Esophagus squamous epithelium (tissue), 4 donors: ENCODE results near the gene OSCP1.

Experiments used
- POLR2A ChIP-seq, 4 donors: fragments of 450-650 bp; IDR thresholded peaks; one replicate each; pipeline ENCODE4 v1.6.1; 2017; ENCODE audit warnings: antibody characterized with exemption in 4 of 4, mild to moderate bottlenecking in 4 of 4, moderate library complexity in 3 of 4
- TF ChIP-seq, protein P1 (sequence below), 6 experiments: fragments of 450-650 bp in 4 of 6; fragments of 200-600 bp in 2 of 6; sonication (generic) in 2 of 6; IDR thresholded peaks; one replicate each; pipeline ENCODE4 v1.5.1; 2016 to 2019; ENCODE audit warnings: antibody characterized with exemption in 6 of 6, mild to moderate bottlenecking in 4 of 6, moderate library complexity in 4 of 6

GRCh38 chr1:36456391-36456928 lies 6.2 kb upstream of the OSCP1 start:
- TF ChIP-seq POLR2A (IDR thresholded peaks at IDR 0.05): no peak
- TF ChIP-seq, protein P1, sequence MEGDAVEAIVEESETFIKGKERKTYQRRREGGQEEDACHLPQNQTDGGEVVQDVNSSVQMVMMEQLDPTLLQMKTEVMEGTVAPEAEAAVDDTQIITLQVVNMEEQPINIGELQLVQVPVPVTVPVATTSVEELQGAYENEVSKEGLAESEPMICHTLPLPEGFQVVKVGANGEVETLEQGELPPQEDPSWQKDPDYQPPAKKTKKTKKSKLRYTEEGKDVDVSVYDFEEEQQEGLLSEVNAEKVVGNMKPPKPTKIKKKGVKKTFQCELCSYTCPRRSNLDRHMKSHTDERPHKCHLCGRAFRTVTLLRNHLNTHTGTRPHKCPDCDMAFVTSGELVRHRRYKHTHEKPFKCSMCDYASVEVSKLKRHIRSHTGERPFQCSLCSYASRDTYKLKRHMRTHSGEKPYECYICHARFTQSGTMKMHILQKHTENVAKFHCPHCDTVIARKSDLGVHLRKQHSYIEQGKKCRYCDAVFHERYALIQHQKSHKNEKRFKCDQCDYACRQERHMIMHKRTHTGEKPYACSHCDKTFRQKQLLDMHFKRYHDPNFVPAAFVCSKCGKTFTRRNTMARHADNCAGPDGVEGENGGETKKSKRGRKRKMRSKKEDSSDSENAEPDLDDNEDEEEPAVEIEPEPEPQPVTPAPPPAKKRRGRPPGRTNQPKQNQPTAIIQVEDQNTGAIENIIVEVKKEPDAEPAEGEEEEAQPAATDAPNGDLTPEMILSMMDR (IDR thresholded peaks at IDR 0.05): no peak
